ENCODE measurements around the gene FAM50A.

DNA sequence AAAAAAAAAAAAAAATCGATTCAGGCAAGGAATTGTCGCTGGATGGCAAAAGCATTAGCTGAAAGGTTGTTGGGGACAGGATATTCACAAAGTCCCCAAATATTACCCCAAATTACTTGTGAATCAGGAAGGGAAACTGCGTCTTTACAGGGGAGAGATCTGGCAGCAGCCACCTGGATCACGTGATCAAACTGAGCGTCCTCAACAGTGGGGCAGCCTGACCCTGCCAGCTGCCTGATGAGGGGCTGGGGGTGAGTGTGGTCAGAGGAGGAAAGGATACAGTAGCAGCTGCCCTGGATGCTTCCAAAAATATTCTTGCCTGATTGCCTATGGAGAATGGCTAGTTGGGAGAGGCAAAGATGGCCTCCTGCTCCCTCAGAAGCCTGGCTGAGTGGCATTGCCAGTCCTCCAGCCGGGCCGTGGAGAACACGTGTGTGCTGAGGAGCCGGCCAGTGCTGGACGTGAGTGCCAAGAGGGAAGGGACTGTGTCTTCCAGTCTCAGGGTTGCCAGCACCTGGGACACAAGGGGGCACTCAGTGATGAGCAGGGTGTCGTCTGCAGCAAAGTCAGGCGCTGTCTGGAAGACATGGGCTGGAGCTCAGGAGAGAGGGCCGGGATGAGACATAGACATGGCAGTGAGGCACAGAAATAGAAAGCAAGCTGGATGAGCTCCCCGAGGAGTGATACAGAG is 38.1 kb downstream of the FAM50A start:
- TF ChIP-seq, protein P1, sequence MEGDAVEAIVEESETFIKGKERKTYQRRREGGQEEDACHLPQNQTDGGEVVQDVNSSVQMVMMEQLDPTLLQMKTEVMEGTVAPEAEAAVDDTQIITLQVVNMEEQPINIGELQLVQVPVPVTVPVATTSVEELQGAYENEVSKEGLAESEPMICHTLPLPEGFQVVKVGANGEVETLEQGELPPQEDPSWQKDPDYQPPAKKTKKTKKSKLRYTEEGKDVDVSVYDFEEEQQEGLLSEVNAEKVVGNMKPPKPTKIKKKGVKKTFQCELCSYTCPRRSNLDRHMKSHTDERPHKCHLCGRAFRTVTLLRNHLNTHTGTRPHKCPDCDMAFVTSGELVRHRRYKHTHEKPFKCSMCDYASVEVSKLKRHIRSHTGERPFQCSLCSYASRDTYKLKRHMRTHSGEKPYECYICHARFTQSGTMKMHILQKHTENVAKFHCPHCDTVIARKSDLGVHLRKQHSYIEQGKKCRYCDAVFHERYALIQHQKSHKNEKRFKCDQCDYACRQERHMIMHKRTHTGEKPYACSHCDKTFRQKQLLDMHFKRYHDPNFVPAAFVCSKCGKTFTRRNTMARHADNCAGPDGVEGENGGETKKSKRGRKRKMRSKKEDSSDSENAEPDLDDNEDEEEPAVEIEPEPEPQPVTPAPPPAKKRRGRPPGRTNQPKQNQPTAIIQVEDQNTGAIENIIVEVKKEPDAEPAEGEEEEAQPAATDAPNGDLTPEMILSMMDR (IDR thresholded peaks at IDR 0.05), result no peak
- no peak for TF ChIP-seq EZH2 (IDR thresholded peaks at IDR 0.05; ENCODE audit: borderline replicate concordance, insufficient read depth, low read depth, low read length, poor library complexity, severe bottlenecking)

Data from B cell (primary cell).